GM12878 (cell line): ENCODE results near the gene RICTOR. TPM values are rescaled to one million over a fixed set of nuclear protein-coding genes. Genes with fewer than 3 reads are reported as not detected.

Experiments
- ATAC-seq: fragments of 200-7000 bp; cut with Tn5 transposase; 3 replicates; pipeline ENCODE4 v1.9.1; 2020; ENCODE audit warnings: mild to moderate bottlenecking, moderate library complexity
- BruUV-seq: library from RNA; stranded (reverse); fragments of 400-500 nt; replicated peaks from 2 replicates; lab custom pipeline; 2021; lab: Mats Ljungman, UMichigan
- CTCF ChIA-PET: fragments of 300-600 bp; sonication (Branson Sonifier 250); formaldehyde crosslinking; extraction: SDS; loops from one replicate; lab custom pipeline; 2021; ENCODE audit warnings: inconsistent platforms; lab: Yijun Ruan, JAX
- POLR2A ChIA-PET: fragments of 350-600 bp; formaldehyde crosslinking; extraction: SDS; loops from one replicate; lab custom pipeline; 2021; ENCODE audit warnings: inconsistent platforms; lab: Charles Lee
- RAD21 ChIA-PET: fragments of 300-600 bp; sonication (Branson Sonifier 250); formaldehyde crosslinking; loops from one replicate; lab custom pipeline; 2023; ENCODE audit warnings: antibody characterized with exemption; ENCODE audit not compliant: unreplicated experiment; lab: Charles Lee
- SMC1A ChIA-PET: fragments of 300-600 bp; sonication (Branson Sonifier 250); formaldehyde crosslinking; loops from one replicate; lab custom pipeline; 2023; ENCODE audit not compliant: unreplicated experiment, uncharacterized antibody; lab: Charles Lee
- DNase-seq: peaks from one replicate; pipeline ENCODE4 v3.0.0-alpha.2; 2011; ENCODE audit warnings: low read depth, low spot score
- FAIRE-seq: peaks from 3 replicates; lab custom pipeline; 2011; peaks lifted over from hg19 to GRCh38; lab: Jason Lieb, UNC
- H2AFZ ChIP-seq: 2 replicates; pipeline ENCODE4 v1.6.0; 2011; ENCODE audit warnings: low read depth, low read length, control low read depth; ENCODE audit not compliant: control insufficient read depth
- H3K27ac ChIP-seq: 2 replicates; pipeline ENCODE4 v1.5.1; 2011; ENCODE audit warnings: control low read depth; ENCODE audit not compliant: control insufficient read depth, insufficient read depth
- H3K27me3 ChIP-seq, 2 experiments: replicated peaks in 1 of 2; 2 replicates each; pipeline versions ENCODE4 v1.6.0 to v1.6.1; 2011; ENCODE audit warnings: low read length in 1 of 2; ENCODE audit not compliant: control insufficient read depth in 2 of 2, insufficient read depth in 2 of 2
- H3K36me3 ChIP-seq, 2 experiments: 2 replicates each; pipeline ENCODE4 v1.5.1; 2011; ENCODE audit warnings: low read length in 1 of 2; ENCODE audit not compliant: control insufficient read depth in 2 of 2, insufficient read depth in 2 of 2
- H3K4me1 ChIP-seq: 2 replicates; pipeline ENCODE4 v1.6.1; 2011; ENCODE audit warnings: mild to moderate bottlenecking, low read length, moderate library complexity, mixed read lengths; ENCODE audit not compliant: control insufficient read depth, insufficient read depth
- H3K4me2 ChIP-seq: 2 replicates; pipeline ENCODE4 v1.6.0; 2011; ENCODE audit warnings: control low read depth; ENCODE audit not compliant: control insufficient read depth, insufficient read depth
- H3K4me3 ChIP-seq: fragments of 200-600 bp; sonication (generic); 2 replicates; pipeline ENCODE4 v1.5.1; 2016
- H3K79me2 ChIP-seq: 2 replicates; pipeline ENCODE4 v1.6.0; 2011; ENCODE audit warnings: low read length; ENCODE audit not compliant: control insufficient read depth, insufficient read depth
- H3K9ac ChIP-seq: 2 replicates; pipeline ENCODE4 v1.8.0; 2011; ENCODE audit warnings: low read length, control low read depth, mixed read lengths; ENCODE audit not compliant: control insufficient read depth, insufficient read depth
- H3K9me3 ChIP-seq: replicated peaks from 3 replicates; pipeline ENCODE4 v1.5.1; 2011; ENCODE audit warnings: mild to moderate bottlenecking, low read length; ENCODE audit not compliant: control insufficient read depth, insufficient read depth
- H4K20me1 ChIP-seq: 2 replicates; pipeline ENCODE4 v1.6.0; 2011; ENCODE audit not compliant: control insufficient read depth, insufficient read depth
- CHD1 ChIP-seq: IDR thresholded peaks from 2 replicates; pipeline ENCODE4 v1.6.1; 2012; ENCODE audit warnings: low read depth, low read length, improper control_type of control experiment
- CHD4 ChIP-seq: fragments of 200-600 bp; sonication (generic); IDR thresholded peaks from 2 replicates; pipeline ENCODE4 v1.6.1; 2016; ENCODE audit warnings: mild to moderate bottlenecking
- ETV6 ChIP-seq, 2 experiments: fragments of 450-650 bp in 1 of 2; IDR thresholded peaks in 1 of 2; conservative IDR thresholded peaks in 1 of 2; 2 replicates each; pipeline ENCODE4 v1.6.1; 2014; ENCODE audit warnings: antibody characterized with exemption in 1 of 2, borderline replicate concordance in 1 of 2, low read depth in 1 of 2, mild to moderate bottlenecking in 1 of 2, moderate library complexity in 1 of 2
- IKZF1 ChIP-seq: fragments of 450-650 bp; conservative IDR thresholded peaks from 2 replicates; pipeline ENCODE4 v1.6.1; 2017; ENCODE audit warnings: antibody characterized with exemption, mild to moderate bottlenecking
- NKRF ChIP-seq: fragments of 450-650 bp; conservative IDR thresholded peaks from 2 replicates; pipeline ENCODE4 v1.6.1; 2017; ENCODE audit warnings: mild to moderate bottlenecking, moderate library complexity
- PKNOX1 ChIP-seq: fragments of 450-650 bp; IDR thresholded peaks from 2 replicates; pipeline ENCODE4 v1.6.1; 2016; ENCODE audit warnings: mild to moderate bottlenecking
- RBBP5 ChIP-seq: fragments of 200-600 bp; sonication (generic); conservative IDR thresholded peaks from 2 replicates; pipeline ENCODE4 v1.6.1; 2016
- SMARCA5 ChIP-seq: fragments of 450-650 bp; IDR thresholded peaks from 2 replicates; pipeline ENCODE4 v1.6.1; 2017; ENCODE audit warnings: mild to moderate bottlenecking
- TCF7 ChIP-seq: IDR thresholded peaks from 2 replicates; pipeline ENCODE4 v1.6.1; 2014; ENCODE audit warnings: antibody characterized with exemption, borderline replicate concordance
- ZNF217 ChIP-seq: fragments of 450-650 bp; IDR thresholded peaks from 2 replicates; pipeline ENCODE4 v1.6.1; 2017; ENCODE audit warnings: antibody characterized with exemption, mild to moderate bottlenecking
- in situ Hi-C: fragments of 300-500 bp; cut with MboI; formaldehyde crosslinking; loops from 9 replicates; pipeline ENCODE4 v1.14.3; 2018; ENCODE audit warnings: mixed read lengths
- intact Hi-C: fragments of 100-400 bp; cut with micrococcal nuclease; formaldehyde crosslinking; loops from one replicate; pipeline ENCODE4 v1.14.2; 2022; ENCODE audit not compliant: unreplicated experiment
- polyA plus RNA-seq, 11 experiments: library from polyadenylated mRNA; depleted of rRNA in 4 of 11; unstranded in 6 of 11; stranded (reverse) in 5 of 11; fragments of >200 nt; fragmentation: Nextera tagmentation in 4 of 11; fragmentation: Illumina TruSeq in 1 of 11; extraction: Ambion mirVana in 4 of 11; extraction: Trizol in 1 of 11; gene quantifications; 1 replicate in 1 of 11; 2 replicates in 10 of 11; pipeline versions ENCODE4 v1.2.1 to v1.2.3, GENCODE V29; 2011 to 2016; ENCODE audit warnings: inconsistent platforms in 2 of 11, missing spikeins in 2 of 11, low read depth in 1 of 11
- total RNA-seq, 4 experiments: library from RNA; depleted of rRNA in 3 of 4; stranded (reverse); fragments of >200 nt in 3 of 4; fragmentation: Illumina TruSeq in 1 of 4; extraction: Trizol in 1 of 4; gene quantifications; 2 replicates each; pipeline versions ENCODE4 v1.2.1 to v1.2.3, GENCODE V29; 2013 to 2021
- TF ChIP-seq, protein P1 (sequence below): IDR thresholded peaks from 2 replicates; pipeline ENCODE4 v1.6.1; 2011; ENCODE audit warnings: mild to moderate bottlenecking, low read depth, low read length, moderate library complexity; ENCODE audit not compliant: insufficient replicate concordance

RICTOR gene
- total and polyA plus RNA-seq, 10 of the 15 experiments (the other 5 are each of a cell fraction or from before 2014, with no cell fraction given), result 2.7 to 23.0 (median 6.9) TPM

DNA sequence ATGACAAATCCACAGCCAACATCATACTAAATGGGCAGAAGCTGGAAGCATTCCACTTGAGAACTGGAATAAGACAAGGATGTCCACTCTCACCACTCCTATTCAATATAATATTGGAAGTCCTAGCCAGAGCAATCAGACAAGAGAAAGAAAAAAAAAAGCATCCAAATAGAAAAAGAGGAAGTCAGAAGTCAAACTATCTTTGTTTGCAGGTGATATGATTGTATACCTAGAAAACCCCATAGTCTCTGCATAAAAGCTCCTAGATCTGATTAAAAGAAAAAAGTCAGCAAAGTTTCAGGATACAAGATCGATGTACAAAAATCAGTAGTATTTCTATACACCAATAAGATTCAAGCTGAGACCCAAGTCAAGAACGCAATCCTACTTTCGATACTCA lies 162.3 kb downstream of the RICTOR start (continued):
- TF ChIP-seq TCF7 (no peak), ETV6 (conservative IDR thresholded peaks at IDR 0.05 in 1 of 2, IDR thresholded peaks at IDR 0.05 in 1 of 2; ENCODE audit: borderline replicate concordance in 1 of 2, low read depth in 1 of 2) (no peak), CHD4 (no peak), CHD1 (no peak), PKNOX1 (no peak), SMARCA5 (no peak), RBBP5 (no peak)
- TF ChIP-seq, all 136 proteins: peak for 0

DNA sequence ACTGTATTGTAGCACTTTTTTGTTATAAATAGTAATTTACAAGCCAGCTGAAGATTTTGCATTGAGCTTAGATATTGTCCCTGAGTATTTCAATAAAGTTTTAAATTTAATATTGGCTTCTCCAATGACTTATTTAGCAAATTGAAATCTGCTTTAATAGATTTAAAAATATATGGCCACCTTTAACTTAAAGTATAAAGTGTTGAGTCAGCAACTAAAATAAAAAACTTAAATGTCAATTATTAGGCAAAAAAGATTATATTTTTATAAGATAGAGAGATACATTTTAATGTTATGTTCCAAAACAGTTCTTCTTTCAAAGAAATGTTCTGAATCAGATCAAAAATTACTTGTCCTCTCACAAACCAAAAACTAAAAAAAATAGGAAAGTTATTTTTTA lies 167.7 kb downstream of the RICTOR start:
- H3K9me3 ChIP-seq, result no peaks in the 10 kb centered on the region
- H3K36me3 ChIP-seq, result no peaks in the 10 kb centered on the region
- ChIA-PET POLR2A (no interaction called here), CTCF (interaction anchor here (1.0 kb wide), 1 partner anchor 174 kb away, joined by 3 read pairs; no protein-coding TSS in a partner anchor), SMC1A (no interaction called here), RAD21 (no interaction called here)
- no peak overlapping the region for H3K4me3 ChIP-seq
- no peak for FAIRE-seq
- H2AFZ ChIP-seq, result no peak overlapping the region
- no peaks in the 10 kb centered on the region for H4K20me1 ChIP-seq
- no peaks in the 10 kb centered on the region for H3K4me1 ChIP-seq
- DNase-seq, result no peak
- H3K9ac ChIP-seq, result no peak overlapping the region
- ATAC-seq, result no peak
- BruUV-seq, result no TSS peak
- H3K27me3 ChIP-seq, result no peaks in the 10 kb centered on the region
- no peak overlapping the region for H3K4me2 ChIP-seq
- no peak overlapping the region for H3K27ac ChIP-seq
- H3K79me2 ChIP-seq, result no peaks in the 10 kb centered on the region
- in situ Hi-C loops, result no loop called here
- intact Hi-C loops, result no loop called here
- no peak for TF ChIP-seq NKRF
- no peak for TF ChIP-seq IKZF1
- TF ChIP-seq, protein P1, sequence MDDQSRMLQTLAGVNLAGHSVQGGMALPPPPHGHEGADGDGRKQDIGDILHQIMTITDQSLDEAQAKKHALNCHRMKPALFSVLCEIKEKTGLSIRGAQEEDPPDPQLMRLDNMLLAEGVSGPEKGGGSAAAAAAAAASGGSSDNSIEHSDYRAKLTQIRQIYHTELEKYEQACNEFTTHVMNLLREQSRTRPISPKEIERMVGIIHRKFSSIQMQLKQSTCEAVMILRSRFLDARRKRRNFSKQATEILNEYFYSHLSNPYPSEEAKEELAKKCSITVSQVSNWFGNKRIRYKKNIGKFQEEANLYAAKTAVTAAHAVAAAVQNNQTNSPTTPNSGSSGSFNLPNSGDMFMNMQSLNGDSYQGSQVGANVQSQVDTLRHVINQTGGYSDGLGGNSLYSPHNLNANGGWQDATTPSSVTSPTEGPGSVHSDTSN, result no peak
- TF ChIP-seq ZNF217, result no peak
